Chondrocyte (in vitro differentiated cells): ENCODE results near the gene TYMP. TPM values are rescaled to one million over a fixed set of nuclear protein-coding genes. Genes with fewer than 3 reads are reported as not detected.

Source experiments
- DNase-seq: peaks from one replicate; pipeline ENCODE4 v3.0.0; 2021; ENCODE audit warnings: mixed read lengths, low spot score
- H3K27ac Mint-ChIP-seq: one replicate; pipeline ENCODE4 v1.8.0; 2021; ENCODE audit warnings: mild to moderate bottlenecking, moderate library complexity, mixed read lengths; ENCODE audit not compliant: unreplicated experiment
- H3K27me3 Mint-ChIP-seq: 2 replicates; pipeline ENCODE4 v1.8.0; 2021; ENCODE audit warnings: low read depth, mixed read lengths
- H3K36me3 Mint-ChIP-seq: 2 replicates; pipeline ENCODE4 v1.8.0; 2021; ENCODE audit warnings: low read depth, mixed read lengths
- H3K4me1 Mint-ChIP-seq: 2 replicates; pipeline ENCODE4 v1.8.0; 2021; ENCODE audit warnings: low read depth, mild to moderate bottlenecking, mixed read lengths
- H3K4me3 Mint-ChIP-seq: one replicate; pipeline ENCODE4 v1.8.0; 2021; ENCODE audit warnings: mild to moderate bottlenecking, moderate library complexity, mixed read lengths; ENCODE audit not compliant: unreplicated experiment
- H3K9me3 Mint-ChIP-seq: 2 replicates; pipeline ENCODE4 v1.8.0; 2021; ENCODE audit warnings: low read depth, mixed read lengths
- CTCF ChIP-seq: fragments of 200-600 bp; sonication (generic); IDR thresholded peaks from 2 replicates; pipeline ENCODE4 v1.5.0; 2021; ENCODE audit warnings: antibody characterized with exemption, mild to moderate bottlenecking, moderate library complexity
- total RNA-seq: library from RNA; stranded (reverse); gene quantifications from 3 replicates; pipeline ENCODE4 v1.2.1, GENCODE V29; 2021

Gene TYMP
- total RNA-seq, 1 donor from 2014 or later = 39.5 TPM

GRCh38 chr22:50483556-50483955 is 46.3 kb downstream of the TYMP start:
- no peak overlapping the region for H3K27ac Mint-ChIP-seq
- no peaks in the 10 kb centered on the region for H3K27me3 Mint-ChIP-seq
- no peak for TF ChIP-seq CTCF
- peaks cover 27% of the 10 kb centered on the region for H3K4me1 Mint-ChIP-seq
- H3K4me3 Mint-ChIP-seq = no peak overlapping the region
- DNase-seq = no peak
- H3K36me3 Mint-ChIP-seq = peaks cover 2% of the 10 kb centered on the region
- H3K9me3 Mint-ChIP-seq = no peaks in the 10 kb centered on the region

- Mint-ChIP-seq H3K27ac (no peak overlapping the region), H3K4me3 (peak overlapping the region; percentile 47), H3K27me3 (no peaks in the 10 kb centered on the region), H3K36me3 (peaks cover 2% of the 10 kb centered on the region), H3K9me3 (no peaks in the 10 kb centered on the region), H3K4me1 (peaks cover 27% of the 10 kb centered on the region)
- DNase-seq = no peak
- TF ChIP-seq CTCF = no peak
Observed at GRCh38 chr22:50483106-50483505, 46.7 kb downstream of the TYMP start.

- H3K4me3 Mint-ChIP-seq = peak overlapping the region; percentile 77
- peak overlapping the region; percentile 49 for H3K27ac Mint-ChIP-seq
- H3K4me1 Mint-ChIP-seq = peaks cover 27% of the 10 kb centered on the region
- H3K9me3 Mint-ChIP-seq = no peaks in the 10 kb centered on the region
- H3K36me3 Mint-ChIP-seq = peaks cover 2% of the 10 kb centered on the region
- TF ChIP-seq CTCF = no peak
- no peak for DNase-seq
- H3K27me3 Mint-ChIP-seq = no peaks in the 10 kb centered on the region
Observed at GRCh38 chr22:50482107-50483074, 47.4 kb downstream of the TYMP start.

GRCh38 chr22:50481440-50482106 is 48.2 kb downstream of the TYMP start, which contains the start of gene ADM2:
Gene ADM2 (plus strand): TSS chr22:50481543. CDS start chr22:50481848, 305 bp downstream.
- peaks cover 25% of the 10 kb centered on the region for H3K4me1 Mint-ChIP-seq
- peaks cover 2% of the 10 kb centered on the region for H3K36me3 Mint-ChIP-seq
- DNase-seq = no peak
- H3K4me3 Mint-ChIP-seq = peak within 1 kb of the TSS; percentile 77
- no peaks in the 10 kb centered on the region for H3K9me3 Mint-ChIP-seq
- no peaks in the 10 kb centered on the region for H3K27me3 Mint-ChIP-seq
- H3K27ac Mint-ChIP-seq = peak within 1 kb of the TSS; percentile 49
- TF ChIP-seq CTCF = no peak

GRCh38 chr22:50481045-50481439 is 48.8 kb downstream of the TYMP start:
- Mint-ChIP-seq H3K27me3 (no peaks in the 10 kb centered on the region), H3K4me3 (peak overlapping the region; percentile 67), H3K4me1 (peaks cover 20% of the 10 kb centered on the region), H3K9me3 (no peaks in the 10 kb centered on the region), H3K36me3 (peaks cover 2% of the 10 kb centered on the region), H3K27ac (no peak overlapping the region)
- no peak for DNase-seq
- TF ChIP-seq CTCF = no peak
